Stimulated activated CD4-positive, alpha-beta T cell treated with anti-CD3 and anti-CD28 coated beads, Interleukin-15, amount 100 ng/mL, for 48 hours (primary cell): ENCODE measurements around the gene ANAPC16.
"Not testable (repeated sequence)": the region's sequence is repeated elsewhere in the genome, so short reads cannot be mapped to it uniquely, and the experiment has no call there.

ENCODE experiments used
- DNase-seq, 2 donors: peaks; one replicate each; pipeline ENCODE4 v3.0.0-alpha.2; 2020; ENCODE audit warnings: low read depth in 2 of 2

The ANAPC16 gene

GRCh38 chr10:72215611-72216549 is at the start of gene ANAPC16, which contains the start of gene ASCC1:
TSS of gene ANAPC16 (plus strand) at chr10:72216012. CDS start at chr10:72223915, 7,903 bp downstream.
TSS of gene ASCC1 (minus strand) at chr10:72216276. CDS start at chr10:72213298, 2,978 bp downstream.
- DNase-seq = peak; percentile 83 to 94

DNA sequence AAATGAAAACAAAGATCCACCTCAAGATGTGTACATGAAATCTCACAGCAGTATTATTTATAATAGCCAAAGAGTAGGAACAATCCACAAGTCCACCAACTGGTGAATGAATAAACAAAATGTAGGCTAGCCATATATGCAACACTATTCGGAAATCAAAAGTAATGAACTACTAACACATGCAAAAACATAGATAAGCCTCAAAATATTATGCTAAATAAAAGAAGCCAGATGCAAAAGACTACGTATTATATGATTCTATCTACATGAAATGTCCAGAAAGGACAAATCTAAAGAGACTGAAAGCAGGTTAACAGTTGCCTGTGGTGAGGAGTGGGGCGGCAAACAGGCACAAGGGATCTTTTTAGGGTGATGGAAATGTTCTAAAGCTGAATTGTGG is 48.7 kb upstream of the ANAPC16 start:
- no peak for DNase-seq

DNA sequence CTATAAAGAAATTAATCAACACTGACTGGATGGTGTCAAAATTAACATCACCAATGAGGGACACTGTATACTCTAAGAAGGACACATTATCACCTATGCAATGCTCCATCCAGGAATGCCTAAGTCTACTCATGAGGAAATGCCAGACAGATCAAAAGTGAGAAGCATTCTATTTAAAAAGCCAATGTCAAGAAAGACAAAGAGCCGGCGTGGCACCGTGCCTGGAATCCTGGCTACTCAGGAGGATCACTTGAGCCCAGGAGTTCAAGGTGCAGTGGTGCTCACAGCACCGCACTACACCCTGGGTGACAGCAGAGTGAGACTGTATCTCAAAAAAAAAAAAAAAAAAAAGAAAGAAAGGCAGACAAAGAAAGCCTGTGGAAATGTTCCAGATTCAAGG is 45.5 kb upstream of the ANAPC16 start:
- no peak for DNase-seq

DNA sequence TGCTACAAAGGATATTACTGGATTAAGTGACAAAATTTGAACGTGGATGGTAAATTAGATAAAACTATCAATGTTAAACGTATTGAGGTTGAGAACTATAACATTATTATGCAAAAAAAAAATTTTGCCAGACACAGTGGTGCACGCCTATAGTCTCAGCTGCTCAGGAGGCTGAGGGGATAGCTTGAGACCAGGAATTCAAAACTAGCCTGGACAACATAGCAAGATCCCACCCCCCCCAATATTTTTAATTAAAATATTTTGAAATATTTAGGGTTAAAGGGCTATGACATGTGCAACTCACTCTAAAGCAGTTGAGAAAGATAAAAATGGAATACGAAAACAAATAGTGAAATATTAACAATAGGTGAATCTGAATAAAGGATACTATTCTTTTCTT is 45.1 kb upstream of the ANAPC16 start:
- no peak for DNase-seq

- no peak for DNase-seq
Observed at GRCh38 chr10:72171175-72171630, 44.6 kb upstream of the ANAPC16 start.

GRCh38 chr10:72173262-72173618 is 42.6 kb upstream of the ANAPC16 start:
- no peak for DNase-seq

- DNase-seq = no peak
Observed at GRCh38 chr10:72173619-72174296, 42.1 kb upstream of the ANAPC16 start.

GRCh38 chr10:72174297-72174662 is 41.5 kb upstream of the ANAPC16 start:
- DNase-seq = no peak

- no peak for DNase-seq
Observed at GRCh38 chr10:72175149-72175548, 40.7 kb upstream of the ANAPC16 start.

DNA sequence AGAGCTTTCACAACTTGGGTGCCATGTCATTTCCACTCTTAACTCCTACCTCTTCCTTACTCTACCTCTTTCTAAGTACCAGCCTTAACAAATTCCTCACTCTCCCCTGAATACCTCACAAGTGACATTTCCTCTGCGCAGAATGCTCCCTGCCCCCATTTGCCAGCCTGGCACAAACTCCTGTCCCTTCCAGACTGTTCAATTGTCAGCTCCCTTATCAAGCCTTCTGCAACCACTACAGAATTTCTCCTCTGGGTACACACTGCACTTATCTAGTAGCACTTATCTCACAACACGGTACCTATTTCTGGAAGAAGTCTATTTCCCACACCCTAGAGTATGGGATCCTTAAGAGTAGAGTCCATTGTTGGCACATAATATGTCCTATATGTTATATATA is 39.1 kb upstream of the ANAPC16 start:
- DNase-seq = no peak

DNA sequence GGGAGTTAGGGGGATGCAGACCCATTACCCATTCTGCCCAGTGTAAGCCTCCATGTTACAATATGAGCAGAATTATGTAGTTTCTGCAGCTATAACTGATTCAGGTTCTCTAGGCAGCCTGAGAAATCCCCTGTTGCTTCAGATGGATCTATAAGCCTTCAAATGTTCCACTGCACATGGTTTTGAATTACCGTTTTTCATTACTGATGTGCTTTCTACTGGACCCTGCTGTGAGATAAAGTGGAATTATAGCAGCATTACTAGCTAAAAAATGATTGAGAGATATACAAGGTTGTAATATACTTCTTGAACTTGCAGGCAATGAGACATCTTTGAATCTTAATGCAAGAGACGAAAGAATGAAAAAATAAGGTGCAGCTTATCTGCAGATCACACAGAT is 38.4 kb upstream of the ANAPC16 start:
- no peak for DNase-seq

- no peak for DNase-seq
Observed at GRCh38 chr10:72184156-72184555, 31.7 kb upstream of the ANAPC16 start.

DNA sequence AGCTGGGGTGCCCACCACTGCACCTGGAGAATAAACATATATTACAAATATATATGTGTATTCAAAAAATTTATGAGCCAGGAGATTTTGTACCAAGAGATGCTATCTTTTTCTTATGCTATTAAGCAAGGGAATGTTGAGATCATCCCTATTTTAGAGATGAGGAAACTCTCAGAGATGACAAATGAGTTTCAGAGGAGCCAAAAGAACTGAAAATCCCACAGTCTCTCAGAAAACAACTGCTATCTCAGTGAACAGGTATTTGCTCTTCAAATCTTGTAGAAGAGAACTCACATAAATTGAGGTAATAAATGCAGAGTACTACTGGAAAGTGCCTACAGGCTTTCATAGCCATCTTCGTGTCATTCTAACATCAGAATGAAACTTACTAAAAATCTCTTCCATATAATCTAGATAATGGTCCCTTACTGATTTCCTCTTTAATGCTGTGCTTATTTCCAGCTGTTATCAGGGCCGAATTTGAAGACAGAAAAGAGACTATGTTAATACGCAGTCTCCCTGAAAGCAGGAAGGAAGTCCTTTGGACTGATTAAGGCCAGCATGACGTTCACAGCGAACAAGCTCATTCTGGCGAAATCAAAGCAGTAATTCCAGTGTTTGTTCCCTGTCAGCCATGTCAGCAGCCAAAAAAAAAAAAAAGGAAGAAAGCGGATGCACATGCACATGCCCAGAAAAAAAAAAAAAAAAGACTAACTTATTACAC is 29.4 kb upstream of the ANAPC16 start:
- DNase-seq = no peak

DNA sequence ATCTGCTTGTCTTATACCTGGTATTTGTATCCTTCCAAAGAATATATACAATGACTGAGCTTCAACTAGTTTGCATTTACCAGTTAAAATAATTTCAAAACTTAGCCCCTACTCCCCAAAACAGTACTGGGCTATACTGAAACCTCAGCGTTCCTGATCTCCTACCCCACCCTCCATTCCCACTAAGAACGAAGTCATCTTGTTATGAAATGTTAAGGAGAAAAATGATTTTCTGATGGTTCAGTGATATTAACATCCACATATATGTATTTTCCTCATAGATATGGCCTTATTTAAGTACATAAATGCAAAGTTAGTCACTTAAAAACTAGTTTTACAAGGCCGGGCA is 28.9 kb upstream of the ANAPC16 start:
- no peak for DNase-seq

DNA sequence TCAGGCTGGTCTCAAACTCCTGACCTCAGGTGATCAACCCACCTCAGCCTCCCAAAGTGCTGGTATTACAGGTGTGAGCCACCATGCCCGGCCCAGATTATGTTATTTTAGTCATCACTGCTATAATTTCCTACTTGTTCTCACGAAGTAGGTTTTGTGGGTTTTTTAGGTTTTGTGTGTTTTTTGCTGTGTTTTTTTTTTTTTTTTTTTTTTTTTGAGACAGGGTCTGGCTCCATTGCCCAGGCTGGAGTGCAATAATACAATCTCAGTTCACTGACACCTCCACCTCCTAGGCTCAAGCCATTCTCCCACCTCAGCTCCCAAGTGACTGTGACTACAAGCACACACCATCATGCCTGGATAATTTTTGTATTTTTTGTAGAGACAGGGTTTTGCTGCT is 20.9 kb upstream of the ANAPC16 start:
- no peak for DNase-seq

DNA sequence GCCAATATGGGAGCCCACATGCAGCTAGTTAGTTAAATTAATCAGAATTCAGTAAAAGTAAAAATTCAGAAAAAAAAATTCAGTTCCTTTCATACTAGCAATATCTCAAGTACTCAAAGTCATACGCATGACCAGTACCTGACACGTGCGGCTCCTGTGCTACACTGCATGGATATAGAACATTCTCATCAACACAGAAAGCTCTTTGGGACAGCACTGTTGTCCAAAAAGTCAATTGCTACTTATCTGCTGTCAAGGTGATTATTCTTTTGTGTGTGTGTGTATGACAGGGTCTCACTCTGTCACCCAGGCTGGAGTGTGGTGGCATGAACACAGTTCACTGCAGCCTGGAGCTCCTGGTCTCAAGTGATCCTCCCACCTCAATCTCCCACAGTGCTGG is 14.9 kb upstream of the ANAPC16 start:
- no peak for DNase-seq

DNA sequence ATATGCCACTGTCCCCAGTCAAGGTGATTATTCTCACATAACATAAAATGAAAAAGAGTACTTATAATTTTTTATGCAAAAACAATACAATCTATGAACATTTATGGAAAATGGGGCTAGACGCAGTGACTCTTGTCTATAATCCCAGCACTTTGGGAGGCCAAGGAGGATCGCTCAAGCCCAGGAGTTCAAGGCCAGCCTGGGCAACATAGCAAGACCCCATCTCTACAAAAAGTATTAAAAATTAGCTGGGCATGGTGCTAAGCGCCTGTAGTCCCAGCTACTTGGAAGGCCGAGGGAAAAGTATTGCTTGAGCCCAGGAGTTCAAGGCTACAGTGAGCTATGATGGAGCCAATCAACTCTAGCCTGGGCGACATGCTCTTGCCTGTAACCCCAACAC is 14.5 kb upstream of the ANAPC16 start:
- no peak for DNase-seq

DNA sequence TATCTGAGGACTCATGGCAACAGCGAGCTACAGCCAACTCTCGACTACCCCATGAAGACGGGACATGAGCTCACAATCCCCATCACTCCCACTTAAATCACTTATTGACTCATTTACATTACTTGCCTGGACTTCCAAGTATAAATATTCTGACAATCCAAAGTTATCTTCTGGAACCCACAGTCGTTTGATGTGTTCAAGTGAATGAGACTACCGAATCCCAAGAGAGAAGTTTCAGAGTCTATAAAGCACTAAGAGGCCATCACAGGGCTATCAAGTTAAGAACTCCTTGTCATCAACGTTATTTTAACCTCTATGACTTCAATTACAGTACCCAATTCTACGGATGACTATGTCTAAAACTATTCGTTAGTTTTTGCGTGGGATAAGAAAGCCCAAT is 11.5 kb upstream of the ANAPC16 start:
- DNase-seq = no peak

- no peak for DNase-seq
Observed at GRCh38 chr10:72204724-72205123, 11.1 kb upstream of the ANAPC16 start.

DNA sequence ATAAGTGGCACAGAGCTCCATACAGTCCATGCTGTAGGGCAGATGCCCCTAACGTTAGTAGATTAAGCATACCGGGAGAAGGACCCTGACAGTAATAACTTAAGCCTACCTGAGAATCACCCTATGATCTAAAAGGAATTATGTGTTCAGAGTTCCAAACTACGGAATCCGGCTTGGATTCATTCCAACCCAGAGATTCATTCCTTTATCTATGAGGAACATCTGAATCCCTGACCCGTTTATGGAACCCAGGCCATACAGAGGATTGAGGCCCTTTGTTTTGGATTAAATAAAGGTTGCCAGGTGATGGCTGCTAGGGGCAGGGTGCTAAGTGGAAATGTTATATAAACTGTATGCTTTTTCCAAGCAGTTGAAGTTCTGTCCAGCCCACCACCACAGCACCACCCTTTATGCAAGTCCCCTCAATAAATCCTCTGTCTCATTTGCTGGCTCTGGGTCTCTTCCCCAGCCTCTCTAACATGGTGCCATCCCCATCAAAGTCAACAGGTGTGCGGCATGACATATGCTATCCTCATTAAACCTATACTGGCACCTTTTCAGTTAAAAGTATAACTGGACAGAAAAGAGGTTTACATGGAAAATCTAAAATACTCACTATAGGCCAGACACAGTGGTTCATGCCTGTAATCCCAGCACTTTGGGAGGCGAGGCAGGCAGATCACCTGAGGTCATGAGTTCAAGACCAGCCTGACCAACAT is 9.1 kb upstream of the ANAPC16 start:
- no peak for DNase-seq

DNA sequence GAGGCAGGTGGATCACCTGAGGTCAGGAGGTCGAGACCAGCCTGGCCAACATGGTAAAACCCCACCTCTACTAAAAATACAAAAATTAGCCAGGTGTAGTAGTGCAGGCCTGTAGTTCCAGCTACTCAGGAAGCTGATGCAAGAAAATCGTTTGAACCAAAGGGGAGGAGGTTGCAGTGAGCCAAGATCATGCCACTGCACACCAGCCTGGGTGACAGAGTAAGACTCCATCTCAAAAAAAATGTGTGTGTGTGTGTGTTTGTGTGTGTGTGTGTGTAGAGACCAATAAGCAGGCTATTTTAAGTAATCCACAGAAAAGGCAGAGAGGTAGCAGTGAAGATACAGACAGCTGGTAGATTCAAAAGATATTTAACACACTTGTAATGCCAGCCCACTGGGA is 7.3 kb upstream of the ANAPC16 start:
- not testable (repeated sequence) for DNase-seq

DNA sequence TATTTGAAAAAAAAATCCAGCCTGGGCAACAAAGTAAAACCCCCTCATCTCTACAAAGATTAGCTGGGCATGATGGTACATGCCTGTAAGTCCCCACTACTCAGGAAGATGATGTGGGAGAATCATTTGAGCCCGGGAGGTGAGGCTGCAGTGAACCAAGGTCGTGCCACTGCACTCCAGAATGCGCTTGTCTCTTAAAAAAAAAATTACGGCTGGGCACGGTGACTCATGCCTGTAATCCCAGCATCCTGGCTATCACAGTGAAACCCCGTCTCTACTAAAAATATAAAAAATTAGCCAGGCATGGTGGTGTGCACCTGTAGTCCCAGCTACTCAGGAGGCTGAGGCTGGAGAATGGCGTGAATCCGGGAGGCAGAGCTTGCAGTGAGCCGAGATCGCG is 4.4 kb upstream of the ANAPC16 start:
- not testable (repeated sequence) for DNase-seq
